WTC11 (cell line): ENCODE results near the gene SLFN5. TPM values are rescaled to one million over a fixed set of nuclear protein-coding genes. Genes with fewer than 3 reads are reported as not detected.

Source experiments
- ATAC-seq: fragments of 200-7000 bp; cut with Tn5 transposase; 2 replicates; pipeline ENCODE4 v1.10.0; 2021; ENCODE audit warnings: mild to moderate bottlenecking, moderate library complexity
- CTCF ChIA-PET: fragments of 300-600 bp; sonication (Branson Sonifier 250); formaldehyde crosslinking; loops from one replicate; lab custom pipeline; 2021; ENCODE audit warnings: antibody characterized with exemption; lab: Charles Lee
- POLR2A ChIA-PET: fragments of 350-600 bp; sonication (Branson Sonifier 250); formaldehyde crosslinking; loops from one replicate; lab custom pipeline; 2021; ENCODE audit warnings: antibody characterized with exemption; lab: Charles Lee
- DNase-seq: peaks from one replicate; pipeline ENCODE4 v3.0.0; 2021; ENCODE audit warnings: low spot score
- H3K27ac Mint-ChIP-seq: 2 replicates; pipeline ENCODE4 v1.8.0; 2021; ENCODE audit warnings: mixed read lengths
- H3K27me3 Mint-ChIP-seq: 2 replicates; pipeline ENCODE4 v1.8.0; 2021; ENCODE audit warnings: low read depth, mild to moderate bottlenecking, moderate library complexity, mixed read lengths
- H3K36me3 Mint-ChIP-seq: 2 replicates; pipeline ENCODE4 v1.8.0; 2021; ENCODE audit warnings: mixed read lengths
- H3K4me1 Mint-ChIP-seq: 2 replicates; pipeline ENCODE4 v1.8.0; 2022; ENCODE audit warnings: mixed read lengths
- H3K4me3 Mint-ChIP-seq: 2 replicates; pipeline ENCODE4 v1.8.0; 2021; ENCODE audit warnings: mild to moderate bottlenecking, moderate library complexity, mixed read lengths
- H3K9me3 Mint-ChIP-seq: 2 replicates; pipeline ENCODE4 v1.8.0; 2021; ENCODE audit warnings: mixed read lengths
- E2F1 ChIP-seq: sonication (generic); formaldehyde crosslinking; IDR thresholded peaks from 2 replicates; pipeline ENCODE4 v1.8.0; 2022; ENCODE audit warnings: mild to moderate bottlenecking, missing genetic modification reagents
- ESRRA ChIP-seq: sonication (generic); formaldehyde crosslinking; IDR thresholded peaks from 2 replicates; pipeline ENCODE4 v1.8.1; 2022; ENCODE audit warnings: mild to moderate bottlenecking, missing genetic modification reagents, borderline replicate concordance
- GRHL2 ChIP-seq: fragments of 250-450 bp; sonication (Bioruptor Pico); IDR thresholded peaks from 2 replicates; pipeline ENCODE4 v1.8.0; 2022; ENCODE audit warnings: mild to moderate bottlenecking, moderate library complexity; ENCODE audit not compliant: insufficient replicate concordance, severe bottlenecking
- HMGXB4 ChIP-seq: sonication (generic); formaldehyde crosslinking; IDR thresholded peaks from 2 replicates; pipeline ENCODE4 v1.8.1; 2023; ENCODE audit warnings: mild to moderate bottlenecking, moderate library complexity, missing genetic modification reagents
- JAZF1 ChIP-seq: fragments of 250-450 bp; sonication (Bioruptor Pico); IDR thresholded peaks from 2 replicates; pipeline ENCODE4 v1.9.0; 2021; ENCODE audit warnings: moderate library complexity, mild to moderate bottlenecking, inconsistent platforms
- KAT7 ChIP-seq: sonication (generic); formaldehyde crosslinking; IDR thresholded peaks from 2 replicates; pipeline ENCODE4 v1.8.1; 2023; ENCODE audit warnings: missing genetic modification reagents, mild to moderate bottlenecking, borderline replicate concordance
- MAX ChIP-seq: sonication (generic); formaldehyde crosslinking; IDR thresholded peaks from 2 replicates; pipeline ENCODE4 v1.8.0; 2022; ENCODE audit warnings: mild to moderate bottlenecking, missing genetic modification reagents
- RELA ChIP-seq: sonication (generic); formaldehyde crosslinking; IDR thresholded peaks from 2 replicates; pipeline ENCODE4 v1.8.1; 2022; ENCODE audit warnings: missing genetic modification reagents, mild to moderate bottlenecking, borderline replicate concordance
- SMAD3 ChIP-seq: sonication (generic); formaldehyde crosslinking; IDR thresholded peaks from 2 replicates; pipeline ENCODE4 v1.8.0; 2022; ENCODE audit warnings: missing genetic modification reagents, mild to moderate bottlenecking, borderline replicate concordance
- SMAD4 ChIP-seq: sonication (generic); formaldehyde crosslinking; IDR thresholded peaks from 2 replicates; pipeline ENCODE4 v1.8.0; 2022; ENCODE audit warnings: mild to moderate bottlenecking, missing genetic modification reagents
- STAT6 ChIP-seq: sonication (generic); formaldehyde crosslinking; conservative IDR thresholded peaks from 2 replicates; pipeline ENCODE4 v1.8.1; 2023; ENCODE audit warnings: mild to moderate bottlenecking, low read depth, missing genetic modification reagents, moderate library complexity
- TEAD1 ChIP-seq: sonication (generic); formaldehyde crosslinking; IDR thresholded peaks from 2 replicates; pipeline ENCODE4 v1.8.0; 2022; ENCODE audit warnings: mild to moderate bottlenecking, missing genetic modification reagents
- TEAD4 ChIP-seq: sonication (generic); formaldehyde crosslinking; IDR thresholded peaks from 2 replicates; pipeline ENCODE4 v1.8.0; 2022; ENCODE audit warnings: mild to moderate bottlenecking, missing genetic modification reagents
- ZNF263 ChIP-seq: sonication (generic); formaldehyde crosslinking; IDR thresholded peaks from 2 replicates; pipeline ENCODE4 v1.8.1; 2022; ENCODE audit warnings: low read depth, mild to moderate bottlenecking, moderate library complexity, missing genetic modification reagents
- ZNF317 ChIP-seq: sonication (generic); formaldehyde crosslinking; IDR thresholded peaks from 2 replicates; pipeline ENCODE4 v1.8.1; 2023; ENCODE audit warnings: low read depth, mild to moderate bottlenecking, moderate library complexity, missing genetic modification reagents, borderline replicate concordance
- ZNF423 ChIP-seq: fragments of 250-450 bp; sonication (Bioruptor Pico); IDR thresholded peaks from 2 replicates; pipeline ENCODE4 v2.1.2; 2022; ENCODE audit warnings: mild to moderate bottlenecking, moderate library complexity
- total RNA-seq: library from RNA; stranded (reverse); gene quantifications from 3 replicates; pipeline ENCODE4 v1.2.3, GENCODE V29; 2021
- TF ChIP-seq, protein P1 (sequence below): sonication (generic); formaldehyde crosslinking; conservative IDR thresholded peaks from 2 replicates; pipeline ENCODE4 v1.8.1; 2022; ENCODE audit warnings: mild to moderate bottlenecking, missing genetic modification reagents
- TF ChIP-seq, protein P2 (sequence below): fragments of 250-450 bp; sonication (Bioruptor Pico); IDR thresholded peaks from 2 replicates; pipeline ENCODE4 v1.9.0; 2021; ENCODE audit warnings: mild to moderate bottlenecking
- TF ChIP-seq, protein P3 (sequence below): sonication (generic); formaldehyde crosslinking; IDR thresholded peaks from 2 replicates; pipeline ENCODE4 v1.8.1; 2022; ENCODE audit warnings: mild to moderate bottlenecking, moderate library complexity, missing genetic modification reagents
- TF ChIP-seq, protein P4 (sequence below): sonication (generic); formaldehyde crosslinking; IDR thresholded peaks from 2 replicates; pipeline ENCODE4 v1.8.1; 2022; ENCODE audit warnings: mild to moderate bottlenecking, missing genetic modification reagents, moderate library complexity, borderline replicate concordance

The SLFN5 gene
- total RNA-seq, 1 experiment from 2014 or later, result 7.6 TPM

DNA sequence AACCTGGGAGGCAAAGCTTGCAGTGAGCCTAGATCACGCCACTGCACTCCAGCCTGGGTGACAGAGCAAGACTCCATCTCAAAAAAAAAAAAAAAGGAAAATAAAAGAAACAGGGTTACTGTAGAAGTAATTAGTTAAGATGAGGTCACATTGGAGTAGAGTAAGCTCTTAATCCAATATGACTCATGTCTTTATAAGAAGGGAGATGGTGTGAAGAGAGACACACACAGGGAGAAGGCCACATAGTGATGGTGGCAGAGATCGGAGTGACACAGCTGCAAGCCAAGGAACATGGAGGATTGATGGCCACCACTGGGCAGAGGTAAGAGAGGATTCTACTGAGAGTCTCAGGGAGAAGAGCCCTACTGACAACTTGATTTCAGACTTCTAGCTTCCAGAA lies 15.3 kb upstream of the SLFN5 start:
- CTCF ChIA-PET, result no interaction called here
- Mint-ChIP-seq H3K9me3 (peaks cover 24% of the 10 kb centered on the region), H3K27ac (no peak overlapping the region), H3K27me3 (peaks cover 7% of the 10 kb centered on the region), H3K4me1 (no peaks in the 10 kb centered on the region), H3K4me3 (no peak overlapping the region), H3K36me3 (peaks cover 3% of the 10 kb centered on the region)
- POLR2A ChIA-PET, result interaction anchor here (0.6 kb wide), 1 partner anchor 41 kb away, joined by 3 read pairs; no protein-coding TSS in a partner anchor
- DNase-seq, result no peak
- no peak for ATAC-seq
- TF ChIP-seq GRHL2 (CRISPR knock-in tag) (no peak), ZNF263 (no peak), TEAD4 (CRISPR knock-in tag) (no peak), KAT7 (CRISPR knock-in tag) (no peak), TEAD1 (no peak), ESRRA (CRISPR knock-in tag) (no peak), STAT6 (CRISPR knock-in tag) (no peak), RELA (CRISPR knock-in tag) (no peak), ZNF317 (no peak), SMAD4 (CRISPR knock-in tag) (no peak), MAX (no peak), SMAD3 (CRISPR knock-in tag) (no peak), ZNF423 (CRISPR knock-in tag) (no peak), JAZF1 (CRISPR knock-in tag) (no peak), E2F1 (no peak), HMGXB4 (CRISPR knock-in tag) (no peak)
- TF ChIP-seq, protein P1, sequence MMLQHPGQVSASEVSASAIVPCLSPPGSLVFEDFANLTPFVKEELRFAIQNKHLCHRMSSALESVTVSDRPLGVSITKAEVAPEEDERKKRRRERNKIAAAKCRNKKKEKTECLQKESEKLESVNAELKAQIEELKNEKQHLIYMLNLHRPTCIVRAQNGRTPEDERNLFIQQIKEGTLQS (CRISPR knock-in tag), result no peak
- TF ChIP-seq, protein P2, sequence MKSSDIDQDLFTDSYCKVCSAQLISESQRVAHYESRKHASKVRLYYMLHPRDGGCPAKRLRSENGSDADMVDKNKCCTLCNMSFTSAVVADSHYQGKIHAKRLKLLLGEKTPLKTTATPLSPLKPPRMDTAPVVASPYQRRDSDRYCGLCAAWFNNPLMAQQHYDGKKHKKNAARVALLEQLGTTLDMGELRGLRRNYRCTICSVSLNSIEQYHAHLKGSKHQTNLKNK (CRISPR knock-in tag), result no peak
- TF ChIP-seq, protein P3, sequence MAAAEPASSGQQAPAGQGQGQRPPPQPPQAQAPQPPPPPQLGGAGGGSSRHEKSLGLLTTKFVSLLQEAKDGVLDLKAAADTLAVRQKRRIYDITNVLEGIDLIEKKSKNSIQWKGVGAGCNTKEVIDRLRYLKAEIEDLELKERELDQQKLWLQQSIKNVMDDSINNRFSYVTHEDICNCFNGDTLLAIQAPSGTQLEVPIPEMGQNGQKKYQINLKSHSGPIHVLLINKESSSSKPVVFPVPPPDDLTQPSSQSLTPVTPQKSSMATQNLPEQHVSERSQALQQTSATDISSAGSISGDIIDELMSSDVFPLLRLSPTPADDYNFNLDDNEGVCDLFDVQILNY, result no peak
- TF ChIP-seq, protein P4, sequence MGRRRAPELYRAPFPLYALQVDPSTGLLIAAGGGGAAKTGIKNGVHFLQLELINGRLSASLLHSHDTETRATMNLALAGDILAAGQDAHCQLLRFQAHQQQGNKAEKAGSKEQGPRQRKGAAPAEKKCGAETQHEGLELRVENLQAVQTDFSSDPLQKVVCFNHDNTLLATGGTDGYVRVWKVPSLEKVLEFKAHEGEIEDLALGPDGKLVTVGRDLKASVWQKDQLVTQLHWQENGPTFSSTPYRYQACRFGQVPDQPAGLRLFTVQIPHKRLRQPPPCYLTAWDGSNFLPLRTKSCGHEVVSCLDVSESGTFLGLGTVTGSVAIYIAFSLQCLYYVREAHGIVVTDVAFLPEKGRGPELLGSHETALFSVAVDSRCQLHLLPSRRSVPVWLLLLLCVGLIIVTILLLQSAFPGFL (CRISPR knock-in tag), result no peak
